SK-N-SH (cell line): ENCODE data around the gene BCL7C.

Source experiments
- CTCF ChIP-seq: fragments of 200-600 bp; sonication (generic); IDR thresholded peaks from 2 replicates; pipeline ENCODE4 v1.6.1; 2017; ENCODE audit warnings: antibody characterized with exemption, mild to moderate bottlenecking, moderate library complexity
- ELF1 ChIP-seq: IDR thresholded peaks from 2 replicates; pipeline ENCODE4 v1.4.0; 2012
- EZH2phosphoT487 ChIP-seq: fragments of 200-600 bp; sonication (generic); IDR thresholded peaks from 2 replicates; pipeline ENCODE4 v1.6.1; 2017; ENCODE audit warnings: low read depth, mixed run types, mild to moderate bottlenecking, antibody characterized with exemption, moderate library complexity, borderline replicate concordance
- JUND ChIP-seq: IDR thresholded peaks from 2 replicates; pipeline ENCODE4 v1.4.0; 2012
- PBX3 ChIP-seq: IDR thresholded peaks from 2 replicates; pipeline ENCODE4; 2012
- POLR2AphosphoS5 ChIP-seq: IDR thresholded peaks from 2 replicates; pipeline ENCODE4 v1.6.1; 2012; ENCODE audit warnings: low read depth, low read length
- RAD21 ChIP-seq: IDR thresholded peaks from 2 replicates; pipeline ENCODE4 v1.6.1; 2012; ENCODE audit warnings: mild to moderate bottlenecking, low read length
- TAF1 ChIP-seq: IDR thresholded peaks from 2 replicates; pipeline ENCODE4 v1.6.1; 2012; ENCODE audit warnings: low read depth, mild to moderate bottlenecking, low read length, moderate library complexity, borderline replicate concordance
- USF2 ChIP-seq: fragments of 150-350 bp; IDR thresholded peaks from 2 replicates; pipeline ENCODE4 v1.6.1; 2017; ENCODE audit warnings: antibody characterized with exemption, low read length, low read depth, borderline replicate concordance
- YY1 ChIP-seq: IDR thresholded peaks from 2 replicates; pipeline ENCODE4 v1.4.0; 2012; ENCODE audit warnings: low read depth, mild to moderate bottlenecking

GRCh38 chr16:30893417-30893743, 497 bp downstream of the BCL7C start:
- TF ChIP-seq ELF1 = no peak
- no peak for TF ChIP-seq TAF1
- no peak for TF ChIP-seq CTCF
- TF ChIP-seq EZH2phosphoT487 = no peak
- TF ChIP-seq RAD21 = no peak
- TF ChIP-seq JUND = no peak
- TF ChIP-seq POLR2AphosphoS5 = no peak
- TF ChIP-seq USF2 = no peak
- no peak for TF ChIP-seq YY1
- no peak for TF ChIP-seq PBX3
